Measurements from ENCODE around the gene COMTD1.
"Not testable (repeated sequence)": the region's sequence is repeated elsewhere in the genome, so short reads cannot be mapped to it uniquely, and the experiment has no call there.

Gene COMTD1

GRCh38 chr10:75223507-75223906 lies 12.2 kb downstream of the COMTD1 start:
- H3K9me2 ChIP-seq (replicated peaks; ENCODE audit: control insufficient read depth, low read length), result no peaks in the 10 kb centered on the region
- peaks cover 20% of the 10 kb centered on the region; the same call in 1 of the 2 replicates for H4K20me1 ChIP-seq (ENCODE audit: control insufficient read depth, insufficient read depth, low read depth, low read length)
- H3K79me2 ChIP-seq (ENCODE audit: control insufficient read depth, low read length), result peaks cover 89% of the 10 kb centered on the region
- H3F3A ChIP-seq (ENCODE audit: control insufficient read depth, insufficient read depth), result peaks cover 12% of the 10 kb centered on the region; the same call in 1 of the 2 replicates
- no peak for TF ChIP-seq EZH2phosphoT487 (IDR thresholded peaks at IDR 0.05; ENCODE audit: borderline replicate concordance, low read length)
- TF ChIP-seq, protein P1, sequence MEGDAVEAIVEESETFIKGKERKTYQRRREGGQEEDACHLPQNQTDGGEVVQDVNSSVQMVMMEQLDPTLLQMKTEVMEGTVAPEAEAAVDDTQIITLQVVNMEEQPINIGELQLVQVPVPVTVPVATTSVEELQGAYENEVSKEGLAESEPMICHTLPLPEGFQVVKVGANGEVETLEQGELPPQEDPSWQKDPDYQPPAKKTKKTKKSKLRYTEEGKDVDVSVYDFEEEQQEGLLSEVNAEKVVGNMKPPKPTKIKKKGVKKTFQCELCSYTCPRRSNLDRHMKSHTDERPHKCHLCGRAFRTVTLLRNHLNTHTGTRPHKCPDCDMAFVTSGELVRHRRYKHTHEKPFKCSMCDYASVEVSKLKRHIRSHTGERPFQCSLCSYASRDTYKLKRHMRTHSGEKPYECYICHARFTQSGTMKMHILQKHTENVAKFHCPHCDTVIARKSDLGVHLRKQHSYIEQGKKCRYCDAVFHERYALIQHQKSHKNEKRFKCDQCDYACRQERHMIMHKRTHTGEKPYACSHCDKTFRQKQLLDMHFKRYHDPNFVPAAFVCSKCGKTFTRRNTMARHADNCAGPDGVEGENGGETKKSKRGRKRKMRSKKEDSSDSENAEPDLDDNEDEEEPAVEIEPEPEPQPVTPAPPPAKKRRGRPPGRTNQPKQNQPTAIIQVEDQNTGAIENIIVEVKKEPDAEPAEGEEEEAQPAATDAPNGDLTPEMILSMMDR (IDR thresholded peaks at IDR 0.05; ENCODE audit: low read depth, low read length, poor library complexity, severe bottlenecking), result no peak
- H3K9me3 ChIP-seq (ENCODE audit: control insufficient read depth, insufficient read depth, low read length), result no peaks in the 10 kb centered on the region
- H3K4me3 ChIP-seq (ENCODE audit: low read length), result no peak overlapping the region
- no peaks in the 10 kb centered on the region for H3K27me3 ChIP-seq (ENCODE audit: control insufficient read depth, low read length)
- H3K4me1 ChIP-seq (ENCODE audit: control insufficient read depth, low read length), result 0 out of 2 replicates have a peak, but pooled peaks cover 4% of the 10 kb centered on the region
- peaks cover 89% of the 10 kb centered on the region for H3K36me3 ChIP-seq (ENCODE audit: control insufficient read depth, low read length)
- no peak overlapping the region for H3K27ac ChIP-seq (ENCODE audit: low read depth, low read length)
- no peak overlapping the region for H3K4me2 ChIP-seq (ENCODE audit: low read length)

DNA sequence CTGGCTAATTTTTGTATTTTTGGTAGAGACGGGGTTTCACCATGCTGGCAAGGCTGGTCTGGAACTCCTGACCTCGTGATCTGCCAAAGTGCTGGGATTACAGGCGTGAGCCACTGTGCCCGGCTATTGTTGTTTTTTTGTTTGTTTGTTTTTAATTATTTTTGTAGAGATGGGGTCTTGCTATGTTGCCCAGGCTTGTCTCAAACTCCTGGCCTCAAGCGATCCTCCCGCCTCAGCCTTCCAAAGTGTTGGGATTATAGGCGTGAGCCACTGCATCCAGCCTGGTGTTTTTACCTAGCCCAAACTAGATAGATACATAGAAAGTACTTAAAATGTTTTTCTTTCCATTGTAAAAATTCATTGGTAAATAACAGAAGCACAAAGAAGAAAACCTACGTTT lies 14.3 kb downstream of the COMTD1 start:
- H3K4me1 ChIP-seq (ENCODE audit: control insufficient read depth, low read length); H3K4me2 ChIP-seq (ENCODE audit: low read length); H3K27ac ChIP-seq (ENCODE audit: low read depth, low read length); H3K9me3 ChIP-seq (ENCODE audit: control insufficient read depth, insufficient read depth, low read length); H3K27me3 ChIP-seq (ENCODE audit: control insufficient read depth, low read length); H3K9me2 ChIP-seq (replicated peaks; ENCODE audit: control insufficient read depth, low read length); H3K4me3 ChIP-seq (ENCODE audit: low read length): not testable (repeated sequence)
- peaks cover 91% of the 10 kb centered on the region for H3K79me2 ChIP-seq (ENCODE audit: control insufficient read depth, low read length)
- peaks cover 17% of the 10 kb centered on the region; the same call in 1 of the 2 replicates for H4K20me1 ChIP-seq (ENCODE audit: control insufficient read depth, insufficient read depth, low read depth, low read length)
- peaks cover 12% of the 10 kb centered on the region; the same call in 1 of the 2 replicates for H3F3A ChIP-seq (ENCODE audit: control insufficient read depth, insufficient read depth)
- H3K36me3 ChIP-seq (ENCODE audit: control insufficient read depth, low read length), result peaks cover 94% of the 10 kb centered on the region

- peaks cover 91% of the 10 kb centered on the region for H3K79me2 ChIP-seq (ENCODE audit: control insufficient read depth, low read length)
- no peak overlapping the region for H3K4me3 ChIP-seq (ENCODE audit: low read length)
- no peaks in the 10 kb centered on the region for H3K27me3 ChIP-seq (ENCODE audit: control insufficient read depth, low read length)
- peaks cover 12% of the 10 kb centered on the region; the same call in 1 of the 2 replicates for H3F3A ChIP-seq (ENCODE audit: control insufficient read depth, insufficient read depth)
- H3K4me2 ChIP-seq (ENCODE audit: low read length), result no peak overlapping the region
- H3K9me2 ChIP-seq (replicated peaks; ENCODE audit: control insufficient read depth, low read length), result no peaks in the 10 kb centered on the region
- H4K20me1 ChIP-seq (ENCODE audit: control insufficient read depth, insufficient read depth, low read depth, low read length), result peaks cover 14% of the 10 kb centered on the region; the same call in 1 of the 2 replicates
- no peaks in the 10 kb centered on the region for H3K9me3 ChIP-seq (ENCODE audit: control insufficient read depth, insufficient read depth, low read length)
- H3K27ac ChIP-seq (ENCODE audit: low read depth, low read length), result no peak overlapping the region
- H3K4me1 ChIP-seq (ENCODE audit: control insufficient read depth, low read length), result 0 out of 2 replicates have a peak, but pooled peaks cover 4% of the 10 kb centered on the region
- TF ChIP-seq EZH2phosphoT487 (IDR thresholded peaks at IDR 0.05; ENCODE audit: borderline replicate concordance, low read length), result no peak
- TF ChIP-seq, protein P1 (IDR thresholded peaks at IDR 0.05; ENCODE audit: low read depth, low read length, poor library complexity, severe bottlenecking), result no peak
- H3K36me3 ChIP-seq (ENCODE audit: control insufficient read depth, low read length), result peaks cover 94% of the 10 kb centered on the region
Observed at GRCh38 chr10:75220274-75220673, 15.5 kb downstream of the COMTD1 start.

DNA sequence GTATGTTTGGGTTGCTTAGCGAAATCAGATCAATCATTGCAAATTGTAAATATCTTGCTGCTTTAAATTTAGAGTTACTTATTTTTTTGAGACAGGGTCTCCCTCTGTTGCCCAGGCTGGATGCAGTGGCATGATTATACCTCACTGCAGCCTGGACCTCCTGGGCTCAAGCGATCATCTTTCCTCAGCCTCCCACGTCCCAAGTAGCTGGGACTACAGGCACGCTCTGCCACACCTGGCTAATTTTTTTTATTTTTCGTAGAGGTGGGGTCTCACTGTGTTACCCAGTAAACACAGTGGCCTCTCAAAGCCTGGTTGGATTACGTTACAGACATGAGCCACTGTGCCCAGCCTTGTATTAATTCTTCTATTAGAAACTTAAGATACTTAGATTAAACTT lies 23.4 kb downstream of the COMTD1 start:
- H3K4me1 ChIP-seq (ENCODE audit: control insufficient read depth, low read length), result peaks cover 23% of the 10 kb centered on the region
- peak overlapping the region; percentile 93 for H3K4me2 ChIP-seq (ENCODE audit: low read length)
- peaks cover 9% of the 10 kb centered on the region; the same call in 1 of the 2 replicates for H4K20me1 ChIP-seq (ENCODE audit: control insufficient read depth, insufficient read depth, low read depth, low read length)
- H3K79me2 ChIP-seq (ENCODE audit: control insufficient read depth, low read length), result peaks cover 68% of the 10 kb centered on the region
- no peaks in the 10 kb centered on the region for H3K9me2 ChIP-seq (replicated peaks; ENCODE audit: control insufficient read depth, low read length)
- peak overlapping the region; percentile 89 for H3K4me3 ChIP-seq (ENCODE audit: low read length)
- no peaks in the 10 kb centered on the region for H3F3A ChIP-seq (ENCODE audit: control insufficient read depth, insufficient read depth)
- H3K36me3 ChIP-seq (ENCODE audit: control insufficient read depth, low read length), result peaks cover 62% of the 10 kb centered on the region
- H3K9me3 ChIP-seq (ENCODE audit: control insufficient read depth, insufficient read depth, low read length), result no peaks in the 10 kb centered on the region
- H3K27ac ChIP-seq (ENCODE audit: low read depth, low read length), result no peak overlapping the region
- no peaks in the 10 kb centered on the region for H3K27me3 ChIP-seq (ENCODE audit: control insufficient read depth, low read length)
- TF ChIP-seq EZH2phosphoT487 (IDR thresholded peaks at IDR 0.05; ENCODE audit: borderline replicate concordance, low read length), result no peak
- TF ChIP-seq, protein P1 (IDR thresholded peaks at IDR 0.05; ENCODE audit: low read depth, low read length, poor library complexity, severe bottlenecking), result no peak

Data from DOHH2 (cell line).